ENCODE data around the gene CHRNG.

CHRNG gene

DNA sequence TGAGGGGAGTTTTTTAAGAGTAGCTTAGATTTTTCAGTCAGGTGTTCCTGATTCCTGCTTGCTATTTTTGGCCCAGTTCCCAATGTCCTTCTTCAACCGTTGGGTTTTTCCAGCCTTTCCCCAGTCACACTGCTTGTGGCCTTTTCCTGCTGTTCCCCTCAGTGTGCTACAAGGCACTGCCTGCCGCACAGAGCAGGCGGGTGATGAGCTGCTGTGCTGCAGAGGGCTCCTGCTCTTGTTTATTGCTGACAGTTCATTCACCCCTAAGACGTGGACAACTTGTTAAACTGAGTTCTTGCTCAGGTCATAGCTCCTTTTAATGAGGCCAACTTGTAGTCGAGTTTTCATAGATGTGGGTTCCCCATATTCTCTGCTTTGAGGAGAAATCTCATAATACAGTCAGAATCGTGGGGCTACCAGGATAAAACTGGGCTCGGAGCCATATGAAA, 31.6 kb downstream of the CHRNG start:
- H4K20me1 ChIP-seq (ENCODE audit: control insufficient read depth, insufficient read depth, low read depth, low read length) = no peaks in the 10 kb centered on the region
- H3K9me2 ChIP-seq (replicated peaks; ENCODE audit: control insufficient read depth, low read length) = no peaks in the 10 kb centered on the region
- H3K36me3 ChIP-seq (ENCODE audit: control insufficient read depth, low read length) = peaks cover 44% of the 10 kb centered on the region
- peaks cover under 1% of the 10 kb centered on the region; the same call in 1 of the 2 replicates for H3K4me1 ChIP-seq (ENCODE audit: control insufficient read depth, low read length)
- no peaks in the 10 kb centered on the region for H3K9me3 ChIP-seq (ENCODE audit: control insufficient read depth, insufficient read depth, low read length)
- H3K27me3 ChIP-seq (ENCODE audit: control insufficient read depth, low read length) = no peaks in the 10 kb centered on the region
- H3K79me2 ChIP-seq (ENCODE audit: control insufficient read depth, low read length) = no peaks in the 10 kb centered on the region
- no peak overlapping the region for H3K4me2 ChIP-seq (ENCODE audit: low read length)
- TF ChIP-seq CTCF (IDR thresholded peaks at IDR 0.05; ENCODE audit: low read depth, low read length, poor library complexity, severe bottlenecking) = no peak
- TF ChIP-seq EZH2phosphoT487 (IDR thresholded peaks at IDR 0.05; ENCODE audit: borderline replicate concordance, low read length) = no peak
- no peak overlapping the region for H3K4me3 ChIP-seq (ENCODE audit: low read length)
- no peak overlapping the region for H3K27ac ChIP-seq (ENCODE audit: low read depth, low read length)
- H3F3A ChIP-seq (ENCODE audit: control insufficient read depth, insufficient read depth) = no peaks in the 10 kb centered on the region

- TF ChIP-seq EZH2phosphoT487 (IDR thresholded peaks at IDR 0.05; ENCODE audit: borderline replicate concordance, low read length) = no peak
- TF ChIP-seq CTCF (IDR thresholded peaks at IDR 0.05; ENCODE audit: low read depth, low read length, poor library complexity, severe bottlenecking) = no peak
- Histone ChIP-seq H3K9me3 (ENCODE audit: control insufficient read depth, insufficient read depth, low read length) (no peaks in the 10 kb centered on the region), H3K4me3 (ENCODE audit: low read length) (no peak overlapping the region), H3K79me2 (ENCODE audit: control insufficient read depth, low read length) (no peaks in the 10 kb centered on the region), H3K36me3 (ENCODE audit: control insufficient read depth, low read length) (peaks cover 26% of the 10 kb centered on the region), H3K9me2 (replicated peaks; ENCODE audit: control insufficient read depth, low read length) (no peaks in the 10 kb centered on the region), H3K27me3 (ENCODE audit: control insufficient read depth, low read length) (no peaks in the 10 kb centered on the region), H3K4me1 (ENCODE audit: control insufficient read depth, low read length) (peaks cover 4% of the 10 kb centered on the region; the same call in 1 of the 2 replicates), H3F3A (ENCODE audit: control insufficient read depth, insufficient read depth) (no peaks in the 10 kb centered on the region), H4K20me1 (ENCODE audit: control insufficient read depth, insufficient read depth, low read depth, low read length) (no peaks in the 10 kb centered on the region), H3K4me2 (ENCODE audit: low read length) (no peak overlapping the region), H3K27ac (ENCODE audit: low read depth, low read length) (no peak overlapping the region)
Observed at GRCh38 chr2:232573042-232573441, 33.5 kb downstream of the CHRNG start.

DNA sequence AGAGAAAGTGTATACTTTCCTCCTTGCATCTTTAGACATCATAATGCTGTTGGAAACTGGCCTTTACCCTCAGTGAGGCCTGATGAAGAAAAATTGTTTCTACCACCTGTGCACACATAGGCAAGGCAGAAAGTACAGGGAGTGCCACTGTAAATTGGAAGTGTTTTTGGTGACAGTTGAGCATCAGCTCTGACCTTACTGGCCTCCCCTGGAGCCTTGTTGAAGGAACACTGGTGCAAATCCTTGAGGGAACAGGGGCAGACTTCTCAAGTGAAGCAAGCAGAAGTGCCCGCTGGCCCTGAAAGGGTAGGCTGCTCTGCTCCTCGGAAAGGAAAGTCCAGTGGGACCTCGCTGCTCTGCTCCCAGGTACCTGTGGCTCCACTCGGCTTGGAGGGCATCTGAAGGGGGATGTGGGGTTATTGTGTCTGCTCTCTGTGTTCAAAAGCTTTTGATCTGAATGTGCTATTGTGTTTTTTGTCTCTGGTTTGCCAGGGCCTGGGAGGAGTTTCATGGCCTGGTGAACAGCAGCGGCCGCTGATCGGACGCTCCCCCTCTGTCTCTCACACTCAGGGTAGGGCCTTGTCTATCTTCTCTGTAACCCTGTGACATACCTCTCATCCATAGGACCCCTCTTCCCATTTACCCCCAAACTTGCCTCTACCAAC, 34.4 kb downstream of the CHRNG start:
- H3K4me3 ChIP-seq (ENCODE audit: low read length) = no peak overlapping the region
- no peak overlapping the region for H3K4me2 ChIP-seq (ENCODE audit: low read length)
- H3K36me3 ChIP-seq (ENCODE audit: control insufficient read depth, low read length) = peaks cover 18% of the 10 kb centered on the region
- H3K27me3 ChIP-seq (ENCODE audit: control insufficient read depth, low read length) = no peaks in the 10 kb centered on the region
- H3K9me3 ChIP-seq (ENCODE audit: control insufficient read depth, insufficient read depth, low read length) = no peaks in the 10 kb centered on the region
- TF ChIP-seq EZH2phosphoT487 (IDR thresholded peaks at IDR 0.05; ENCODE audit: borderline replicate concordance, low read length) (no peak), CTCF (IDR thresholded peaks at IDR 0.05; ENCODE audit: low read depth, low read length, poor library complexity, severe bottlenecking) (no peak)
- peaks cover 4% of the 10 kb centered on the region; the same call in 1 of the 2 replicates for H3K4me1 ChIP-seq (ENCODE audit: control insufficient read depth, low read length)
- no peak overlapping the region for H3K27ac ChIP-seq (ENCODE audit: low read depth, low read length)
- H3K79me2 ChIP-seq (ENCODE audit: control insufficient read depth, low read length) = no peaks in the 10 kb centered on the region
- H4K20me1 ChIP-seq (ENCODE audit: control insufficient read depth, insufficient read depth, low read depth, low read length) = no peaks in the 10 kb centered on the region
- no peaks in the 10 kb centered on the region for H3K9me2 ChIP-seq (replicated peaks; ENCODE audit: control insufficient read depth, low read length)
- no peaks in the 10 kb centered on the region for H3F3A ChIP-seq (ENCODE audit: control insufficient read depth, insufficient read depth)
